Body of pancreas (tissue), 4 donors: ENCODE data around the gene C1QTNF12.

Experiments
- POLR2A ChIP-seq, 3 donors: fragments of 450-650 bp; IDR thresholded peaks; one replicate each; pipeline ENCODE4 v1.6.1; 2016; ENCODE audit warnings: antibody characterized with exemption in 3 of 3, mild to moderate bottlenecking in 2 of 3
- TF ChIP-seq, protein P1 (sequence below), 7 experiments: fragments of 450-650 bp in 4 of 7; fragments of 200-600 bp in 3 of 7; sonication (generic) in 3 of 7; IDR thresholded peaks; one replicate each; pipeline ENCODE4 v1.5.1; 2016 to 2019; ENCODE audit warnings: antibody characterized with exemption in 7 of 7

DNA sequence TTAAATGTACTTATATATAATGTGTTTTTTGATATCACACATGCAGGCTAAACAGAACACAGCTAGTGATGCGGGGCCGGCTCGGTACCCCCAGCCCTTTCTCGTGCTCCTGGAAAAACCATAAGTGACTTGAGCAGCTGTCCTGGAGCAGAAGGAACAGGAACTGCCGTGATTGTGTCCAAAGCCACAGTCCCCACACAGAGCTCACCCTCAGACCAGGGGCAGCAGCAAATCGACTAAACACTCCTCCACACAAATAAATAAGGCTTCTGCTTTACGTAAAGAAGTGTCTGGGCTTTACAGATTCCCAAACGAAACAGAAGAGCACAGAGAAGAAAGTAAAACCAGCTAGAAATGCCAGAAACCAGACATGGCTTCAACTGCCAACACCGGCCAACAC is 17.5 kb upstream of the C1QTNF12 start:
- TF ChIP-seq, protein P1, sequence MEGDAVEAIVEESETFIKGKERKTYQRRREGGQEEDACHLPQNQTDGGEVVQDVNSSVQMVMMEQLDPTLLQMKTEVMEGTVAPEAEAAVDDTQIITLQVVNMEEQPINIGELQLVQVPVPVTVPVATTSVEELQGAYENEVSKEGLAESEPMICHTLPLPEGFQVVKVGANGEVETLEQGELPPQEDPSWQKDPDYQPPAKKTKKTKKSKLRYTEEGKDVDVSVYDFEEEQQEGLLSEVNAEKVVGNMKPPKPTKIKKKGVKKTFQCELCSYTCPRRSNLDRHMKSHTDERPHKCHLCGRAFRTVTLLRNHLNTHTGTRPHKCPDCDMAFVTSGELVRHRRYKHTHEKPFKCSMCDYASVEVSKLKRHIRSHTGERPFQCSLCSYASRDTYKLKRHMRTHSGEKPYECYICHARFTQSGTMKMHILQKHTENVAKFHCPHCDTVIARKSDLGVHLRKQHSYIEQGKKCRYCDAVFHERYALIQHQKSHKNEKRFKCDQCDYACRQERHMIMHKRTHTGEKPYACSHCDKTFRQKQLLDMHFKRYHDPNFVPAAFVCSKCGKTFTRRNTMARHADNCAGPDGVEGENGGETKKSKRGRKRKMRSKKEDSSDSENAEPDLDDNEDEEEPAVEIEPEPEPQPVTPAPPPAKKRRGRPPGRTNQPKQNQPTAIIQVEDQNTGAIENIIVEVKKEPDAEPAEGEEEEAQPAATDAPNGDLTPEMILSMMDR (IDR thresholded peaks at IDR 0.05): no peak
- no peak for TF ChIP-seq POLR2A (IDR thresholded peaks at IDR 0.05)
